Calu3 (cell line): ENCODE results near the gene OR6B3. TPM values are rescaled to one million over a fixed set of nuclear protein-coding genes. Genes with fewer than 3 reads are reported as not detected.

Experiments used
- BruUV-seq: library from RNA; stranded (reverse); fragments of 400-500 nt; replicated peaks from 2 replicates; lab custom pipeline; 2021; lab: Mats Ljungman, UMichigan
- CTCF ChIA-PET: fragments of 300-600 bp; sonication (Branson Sonifier 250); formaldehyde crosslinking; loops from one replicate; lab custom pipeline; 2022; ENCODE audit warnings: antibody characterized with exemption; lab: Charles Lee
- DNase-seq: peaks from one replicate; pipeline ENCODE4 v3.0.0; 2022
- H3K27ac Mint-ChIP-seq: one replicate; pipeline ENCODE4 v1.8.0; 2022; ENCODE audit warnings: mixed read lengths; ENCODE audit not compliant: unreplicated experiment
- H3K27me3 Mint-ChIP-seq: one replicate; pipeline ENCODE4 v1.8.0; 2022; ENCODE audit warnings: mixed read lengths; ENCODE audit not compliant: unreplicated experiment
- H3K36me3 Mint-ChIP-seq: one replicate; pipeline ENCODE4 v1.8.0; 2022; ENCODE audit warnings: mild to moderate bottlenecking, moderate library complexity, mixed read lengths; ENCODE audit not compliant: insufficient read depth, unreplicated experiment
- H3K4me1 Mint-ChIP-seq: one replicate; pipeline ENCODE4 v1.8.0; 2022; ENCODE audit warnings: mild to moderate bottlenecking, low read depth, mixed read lengths; ENCODE audit not compliant: unreplicated experiment
- H3K4me3 Mint-ChIP-seq: one replicate; pipeline ENCODE4 v1.8.0; 2022; ENCODE audit warnings: mild to moderate bottlenecking, low read depth, moderate library complexity, mixed read lengths; ENCODE audit not compliant: unreplicated experiment
- H3K9me3 Mint-ChIP-seq: one replicate; pipeline ENCODE4 v1.8.0; 2022; ENCODE audit warnings: low read depth, mixed read lengths; ENCODE audit not compliant: unreplicated experiment
- intact Hi-C: fragments of 100-400 bp; cut with micrococcal nuclease; formaldehyde crosslinking; loops from one replicate; pipeline ENCODE4 v1.10.0; 2022; ENCODE audit not compliant: unreplicated experiment
- total RNA-seq: library from RNA; stranded (reverse); gene quantifications from 2 replicates; pipeline ENCODE4 v1.2.3, GENCODE V29; 2022
- TF ChIP-seq, protein P1 (sequence below): fragments of 200-600 bp; IDR thresholded peaks from one replicate; pipeline ENCODE4 v1.8.0; 2022; ENCODE audit warnings: antibody characterized with exemption; ENCODE audit not compliant: unreplicated experiment

The OR6B3 gene
- total RNA-seq, 1 experiment from 2014 or later = not detected

DNA sequence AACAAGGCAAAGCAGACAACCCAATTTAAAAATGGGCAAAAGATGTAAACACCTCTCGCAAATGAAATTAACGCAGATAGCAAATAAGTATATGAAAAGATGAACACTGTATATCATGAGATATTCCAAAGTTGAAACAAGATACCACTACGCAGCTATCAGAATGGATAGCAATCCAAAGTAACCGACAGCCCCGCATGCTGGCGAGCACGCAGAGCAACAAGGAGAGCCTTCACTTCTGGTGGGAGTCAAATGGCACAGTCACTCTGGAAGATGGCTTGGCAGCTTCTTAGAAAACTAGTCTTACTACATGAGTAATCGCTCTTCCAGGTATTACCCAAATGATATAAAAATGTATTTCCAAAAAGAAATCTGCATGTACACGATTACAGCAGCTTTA, 29.5 kb downstream of the OR6B3 start:
- Mint-ChIP-seq H3K4me3 (peak overlapping the region; percentile 89), H3K27me3 (peaks cover 23% of the 10 kb centered on the region), H3K9me3 (no peaks in the 10 kb centered on the region), H3K36me3 (peaks cover 44% of the 10 kb centered on the region), H3K27ac (peak overlapping the region; percentile 88), H3K4me1 (peaks cover 22% of the 10 kb centered on the region)
- intact Hi-C loops = no loop called here
- TSS peak; percentile 59 for BruUV-seq
- CTCF ChIA-PET = no interaction called here
- DNase-seq = no peak
- TF ChIP-seq, protein P1, sequence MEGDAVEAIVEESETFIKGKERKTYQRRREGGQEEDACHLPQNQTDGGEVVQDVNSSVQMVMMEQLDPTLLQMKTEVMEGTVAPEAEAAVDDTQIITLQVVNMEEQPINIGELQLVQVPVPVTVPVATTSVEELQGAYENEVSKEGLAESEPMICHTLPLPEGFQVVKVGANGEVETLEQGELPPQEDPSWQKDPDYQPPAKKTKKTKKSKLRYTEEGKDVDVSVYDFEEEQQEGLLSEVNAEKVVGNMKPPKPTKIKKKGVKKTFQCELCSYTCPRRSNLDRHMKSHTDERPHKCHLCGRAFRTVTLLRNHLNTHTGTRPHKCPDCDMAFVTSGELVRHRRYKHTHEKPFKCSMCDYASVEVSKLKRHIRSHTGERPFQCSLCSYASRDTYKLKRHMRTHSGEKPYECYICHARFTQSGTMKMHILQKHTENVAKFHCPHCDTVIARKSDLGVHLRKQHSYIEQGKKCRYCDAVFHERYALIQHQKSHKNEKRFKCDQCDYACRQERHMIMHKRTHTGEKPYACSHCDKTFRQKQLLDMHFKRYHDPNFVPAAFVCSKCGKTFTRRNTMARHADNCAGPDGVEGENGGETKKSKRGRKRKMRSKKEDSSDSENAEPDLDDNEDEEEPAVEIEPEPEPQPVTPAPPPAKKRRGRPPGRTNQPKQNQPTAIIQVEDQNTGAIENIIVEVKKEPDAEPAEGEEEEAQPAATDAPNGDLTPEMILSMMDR = no peak

DNA sequence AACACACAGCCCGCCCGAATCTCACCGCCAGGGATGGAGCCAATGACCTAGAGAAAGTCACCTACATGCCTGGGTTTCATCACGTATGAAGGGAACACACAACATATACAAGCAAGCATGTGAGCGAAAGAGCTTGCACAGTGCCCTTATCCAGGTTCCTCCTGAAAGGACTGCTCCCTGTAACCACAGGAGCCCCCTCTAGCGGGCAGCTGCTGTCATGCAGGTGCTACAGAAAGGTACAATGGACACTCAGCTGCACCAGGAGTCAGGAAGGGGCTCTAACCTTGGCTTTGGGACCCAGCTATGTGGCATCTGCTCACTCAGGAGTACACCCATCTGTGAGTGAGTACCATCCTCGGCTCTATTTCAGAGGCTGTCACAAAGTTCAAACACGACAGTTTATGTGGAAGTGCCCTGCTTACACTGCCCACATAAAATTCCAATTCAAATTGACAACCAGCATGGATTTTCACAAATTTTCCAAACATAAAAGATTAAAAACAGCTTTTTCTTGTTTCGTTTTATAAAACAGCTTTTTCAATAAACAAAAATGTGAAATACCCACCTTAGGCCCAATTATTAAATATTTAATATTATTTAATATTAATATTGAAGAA, 31.7 kb downstream of the OR6B3 start:
- peaks cover 56% of the 10 kb centered on the region for H3K36me3 Mint-ChIP-seq
- no peak overlapping the region for H3K27ac Mint-ChIP-seq
- CTCF ChIA-PET = interaction anchor here (0.6 to 1.2 kb wide), 3 partner anchors 8 to 197 kb away, joined by 3 to 6 read pairs (median 5); no protein-coding TSS in a partner anchor
- intact Hi-C loops = no loop called here
- no peaks in the 10 kb centered on the region for H3K9me3 Mint-ChIP-seq
- DNase-seq = peak; percentile 85
- TF ChIP-seq, protein P1 = peak; percentile 84
- BruUV-seq = no TSS peak
- H3K4me3 Mint-ChIP-seq = no peak overlapping the region
- peaks cover 22% of the 10 kb centered on the region for H3K4me1 Mint-ChIP-seq
- H3K27me3 Mint-ChIP-seq = peaks cover 1% of the 10 kb centered on the region

DNA sequence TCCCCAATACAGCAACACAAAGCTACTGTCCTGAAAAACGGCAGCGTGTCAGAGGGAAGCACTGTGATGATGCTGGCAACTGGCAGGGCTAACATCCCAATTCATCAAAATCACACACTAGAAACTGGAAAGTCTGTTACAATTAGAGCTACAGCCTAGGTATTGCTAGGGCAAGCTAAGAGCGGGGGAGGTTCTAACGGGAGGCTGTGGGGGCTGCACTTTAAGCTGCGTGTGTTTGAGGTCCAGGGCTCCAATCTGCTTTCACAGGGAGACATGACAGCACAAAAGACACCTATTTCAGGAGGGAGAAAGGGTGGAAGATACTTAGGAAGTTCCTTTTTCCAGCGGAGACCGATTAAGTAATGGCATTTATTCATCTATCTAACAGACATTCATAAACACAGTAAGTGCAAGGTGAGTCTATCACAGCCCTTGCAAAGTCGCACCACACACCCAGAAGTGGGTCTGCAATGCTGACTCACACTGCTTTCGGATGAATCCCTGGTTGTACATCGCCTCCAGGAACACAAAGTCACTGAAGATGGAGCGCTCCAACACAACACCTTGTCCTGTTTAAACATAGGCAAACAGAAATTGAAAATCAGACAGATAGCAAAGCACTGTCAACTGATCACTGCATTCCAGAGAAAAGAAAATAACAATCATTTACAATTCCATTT, 35.1 kb downstream of the OR6B3 start:
- Mint-ChIP-seq H3K27me3 (no peaks in the 10 kb centered on the region), H3K4me3 (no peak overlapping the region), H3K4me1 (peaks cover 8% of the 10 kb centered on the region), H3K36me3 (peaks cover 42% of the 10 kb centered on the region), H3K27ac (no peak overlapping the region), H3K9me3 (no peaks in the 10 kb centered on the region)
- BruUV-seq = no TSS peak
- TF ChIP-seq, protein P1 = no peak
- intact Hi-C loops = no loop called here
- no peak for DNase-seq
- CTCF ChIA-PET = no interaction called here

DNA sequence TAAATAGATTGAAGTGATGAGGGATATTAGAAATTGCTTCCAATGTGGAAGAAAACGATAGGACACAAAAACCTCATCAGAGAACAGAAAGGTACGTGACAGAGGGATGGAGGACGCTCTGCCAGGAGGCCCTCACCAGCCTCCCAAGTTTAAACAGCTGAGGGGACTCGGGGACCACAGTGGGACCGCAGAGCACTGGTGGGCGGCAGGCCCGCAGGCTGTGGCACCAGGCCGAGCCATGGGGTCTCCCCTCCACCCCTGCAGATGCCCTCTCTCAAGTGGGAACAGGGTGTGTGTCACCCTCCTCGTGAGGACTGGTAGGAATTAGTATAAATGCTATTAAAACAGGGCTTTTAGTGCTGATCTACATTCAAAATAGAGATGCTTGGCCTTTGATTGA, 39.0 kb downstream of the OR6B3 start:
- Mint-ChIP-seq H3K27ac (no peak overlapping the region), H3K9me3 (no peaks in the 10 kb centered on the region), H3K36me3 (peaks cover 48% of the 10 kb centered on the region), H3K4me1 (no peaks in the 10 kb centered on the region), H3K27me3 (no peaks in the 10 kb centered on the region), H3K4me3 (no peak overlapping the region)
- intact Hi-C loops = no loop called here
- no TSS peak for BruUV-seq
- no peak for DNase-seq
- CTCF ChIA-PET = no interaction called here
- TF ChIP-seq, protein P1 = no peak
